HUDEP-2 (cell line): Measurements from ENCODE around the gene TMOD4.
"Not testable (repeated sequence)": the region's sequence is repeated elsewhere in the genome, so short reads cannot be mapped to it uniquely, and the experiment has no call there.

Experiments used
- DNase-seq, 76 experiments: peaks; one replicate each; lab custom pipeline; 2025; ENCODE audit not compliant: unreplicated experiment in 76 of 76; lab: John Stamatoyannopoulos, UW

Gene TMOD4

DNA sequence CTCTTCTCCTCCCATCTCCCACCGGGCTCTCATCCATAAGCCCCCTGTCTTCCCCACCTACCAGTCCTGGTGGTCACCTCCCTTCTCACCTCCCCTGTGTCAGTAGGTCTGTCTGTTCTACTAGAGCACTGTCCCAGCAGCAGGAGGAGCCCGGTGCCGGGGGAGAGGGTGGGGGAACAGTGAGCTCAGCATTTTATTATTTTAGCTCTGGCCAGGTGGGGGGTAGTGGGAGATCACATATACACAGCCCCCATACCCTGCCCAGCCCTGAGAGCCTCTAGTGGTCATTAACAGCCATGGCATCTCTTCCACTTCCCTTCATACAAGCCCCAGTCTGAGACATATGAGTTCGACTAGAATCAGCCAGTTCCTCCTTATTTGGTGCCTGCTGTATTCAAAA lies at the start of gene TMOD4:
Gene TMOD4, minus strand, starts transcription at position 119 of the 400 bp plus-strand sequence. CDS start 1,106 bp downstream, outside the sequence.
- peak in 2 of 76 experiments; percentile 11 to 16 for DNase-seq

DNA sequence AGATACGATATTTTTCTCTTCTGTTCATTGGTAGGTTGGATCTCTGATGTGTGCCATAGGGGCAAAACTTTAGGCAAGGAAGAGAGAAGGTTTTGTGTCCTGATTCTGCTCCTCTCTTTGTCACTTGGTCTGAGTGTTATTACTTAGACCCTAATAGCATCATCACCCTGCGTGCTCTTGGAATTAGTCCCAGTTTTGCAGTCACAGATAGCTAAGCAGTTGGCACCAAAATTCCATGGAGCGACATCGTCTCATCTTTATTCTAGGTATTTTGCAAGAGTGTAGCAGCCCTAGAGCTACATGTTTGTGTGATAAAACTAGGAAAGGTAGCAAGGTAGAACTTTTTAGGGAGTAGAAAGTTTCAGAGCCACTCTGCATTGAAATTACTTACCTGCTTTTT lies 46.3 kb upstream of the TMOD4 start:
- no peak for DNase-seq

GRCh38 chr1:151221616-151222015 lies 45.8 kb upstream of the TMOD4 start:
- peak in 1 of 76 experiments; percentile 5 for DNase-seq

GRCh38 chr1:151213560-151213959 lies 37.8 kb upstream of the TMOD4 start:
- DNase-seq, result peak in 1 of 76 experiments; percentile 5

DNA sequence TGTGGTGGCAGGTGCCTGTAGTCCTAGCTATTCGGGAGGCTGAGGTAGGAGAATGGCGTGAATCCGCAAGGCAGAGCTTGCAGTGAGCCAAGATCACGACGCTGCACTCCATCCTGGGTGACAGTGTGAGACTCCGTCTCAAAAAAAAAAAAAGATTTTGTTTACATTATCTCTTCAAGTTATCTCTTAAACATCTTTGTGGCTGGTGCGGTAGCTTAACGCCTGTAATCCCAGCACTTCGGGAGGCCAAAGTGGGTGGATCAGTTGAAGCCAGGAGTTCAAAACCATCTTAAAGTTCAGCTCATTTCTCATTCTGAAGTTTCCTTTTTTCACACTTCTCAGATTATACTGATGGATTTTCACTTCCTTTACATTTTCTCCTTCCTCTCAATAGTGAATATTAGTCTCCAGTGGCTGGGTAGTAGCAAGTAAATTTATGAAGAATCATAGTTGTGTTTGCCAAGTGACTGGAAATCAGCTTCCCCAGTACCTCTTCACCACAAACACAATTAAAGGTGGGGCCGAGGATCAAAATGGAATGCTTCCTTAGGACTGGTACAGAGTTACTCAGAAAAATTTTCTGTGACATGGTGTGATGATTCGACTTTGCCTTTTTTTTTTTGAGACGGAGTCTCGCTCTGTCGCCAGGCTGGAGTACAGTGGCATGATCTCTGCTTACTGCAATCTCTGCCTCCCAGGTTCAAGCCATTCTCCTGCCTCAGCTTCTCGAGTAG lies 36.4 kb upstream of the TMOD4 start:
- DNase-seq, result no peak

GRCh38 chr1:151210830-151211229 lies 35.0 kb upstream of the TMOD4 start:
- no peak for DNase-seq

- DNase-seq, result peak in 1 of 76 experiments; percentile 2
These were observed 29.7 kb upstream of the TMOD4 start for GRCh38 chr1:151205381-151205965.

- peak in 3 of 76 experiments; percentile 5 to 13 (median 9) for DNase-seq
These were observed 24.2 kb upstream of the TMOD4 start for GRCh38 chr1:151199873-151200581.

GRCh38 chr1:151198254-151199127 lies 22.7 kb upstream of the TMOD4 start, which contains the start of gene PIP5K1A:
Gene PIP5K1A, plus strand, starts transcription at chr1:151198552. Its CDS starts 445 bp downstream, at chr1:151198997.
- DNase-seq, result peak; percentile 30 to 98 (median 94)

DNA sequence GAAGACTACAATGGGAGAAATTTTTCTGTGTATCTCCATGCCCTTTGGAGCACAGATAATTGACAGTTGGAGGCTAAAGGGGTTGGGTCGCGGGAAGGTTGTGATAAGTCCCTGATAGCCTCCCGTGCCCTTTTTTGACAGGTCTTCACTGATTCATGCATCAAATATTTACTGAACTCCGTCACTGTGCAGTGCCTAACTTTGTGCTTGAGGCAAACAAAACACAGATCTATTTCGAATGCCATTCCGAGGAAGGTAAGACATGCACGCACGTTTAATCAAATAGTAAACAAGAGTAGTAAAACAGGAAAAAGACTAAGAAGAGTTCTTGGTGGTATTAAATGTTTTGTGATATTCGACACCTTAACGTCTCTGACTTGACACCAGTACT lies 22.1 kb upstream of the TMOD4 start:
- peak in 35 of 76 experiments; percentile 2 to 65 (median 25) for DNase-seq

GRCh38 chr1:151196292-151196800 lies 20.6 kb upstream of the TMOD4 start:
- DNase-seq, result peak in 60 of 76 experiments; percentile 2 to 75 (median 36)

GRCh38 chr1:151194894-151195594 lies 19.3 kb upstream of the TMOD4 start:
- DNase-seq, result peak in 66 of 76 experiments; percentile 3 to 83 (median 44)

DNA sequence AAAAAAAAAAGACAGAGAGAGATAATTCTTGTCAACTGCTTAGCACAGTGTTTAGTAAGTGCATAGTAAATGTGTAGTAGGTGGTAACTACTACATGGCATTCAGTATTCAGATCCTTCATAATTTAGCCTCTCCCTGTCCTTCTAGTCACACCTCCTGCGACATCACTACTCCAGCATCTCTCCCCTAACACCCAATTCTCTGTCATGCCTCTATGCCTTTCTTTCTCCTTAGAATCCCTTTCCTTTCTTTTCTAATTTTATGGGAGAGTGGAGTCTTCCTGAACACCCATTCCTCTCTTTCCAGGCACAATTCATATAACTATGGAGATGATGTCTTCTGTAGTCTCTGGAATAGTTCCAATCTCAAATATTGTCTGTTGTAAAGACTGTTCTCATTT lies 18.1 kb upstream of the TMOD4 start:
- DNase-seq, result peak in 1 of 76 experiments; percentile 6

DNA sequence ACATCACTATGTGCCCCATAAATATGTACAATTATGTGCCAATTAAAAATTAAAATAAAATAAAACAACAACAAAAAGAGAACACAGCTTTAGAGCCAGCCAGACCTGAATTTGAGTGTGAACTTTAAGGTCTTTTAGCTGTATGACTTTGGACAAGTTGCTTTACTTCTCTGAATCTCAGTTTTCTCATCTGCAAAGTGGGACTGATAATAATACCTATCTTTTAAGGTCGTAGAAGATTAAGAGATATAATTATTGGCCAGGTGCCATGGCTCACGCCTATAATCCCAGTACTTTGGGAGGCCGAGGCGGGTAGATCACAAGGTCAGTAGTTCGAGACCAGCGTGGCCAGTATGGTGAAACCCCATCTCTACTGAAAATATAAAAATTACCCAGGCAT lies 17.5 kb upstream of the TMOD4 start:
- no peak for DNase-seq

GRCh38 chr1:151192047-151192446 lies 16.3 kb upstream of the TMOD4 start:
- no peak for DNase-seq

DNA sequence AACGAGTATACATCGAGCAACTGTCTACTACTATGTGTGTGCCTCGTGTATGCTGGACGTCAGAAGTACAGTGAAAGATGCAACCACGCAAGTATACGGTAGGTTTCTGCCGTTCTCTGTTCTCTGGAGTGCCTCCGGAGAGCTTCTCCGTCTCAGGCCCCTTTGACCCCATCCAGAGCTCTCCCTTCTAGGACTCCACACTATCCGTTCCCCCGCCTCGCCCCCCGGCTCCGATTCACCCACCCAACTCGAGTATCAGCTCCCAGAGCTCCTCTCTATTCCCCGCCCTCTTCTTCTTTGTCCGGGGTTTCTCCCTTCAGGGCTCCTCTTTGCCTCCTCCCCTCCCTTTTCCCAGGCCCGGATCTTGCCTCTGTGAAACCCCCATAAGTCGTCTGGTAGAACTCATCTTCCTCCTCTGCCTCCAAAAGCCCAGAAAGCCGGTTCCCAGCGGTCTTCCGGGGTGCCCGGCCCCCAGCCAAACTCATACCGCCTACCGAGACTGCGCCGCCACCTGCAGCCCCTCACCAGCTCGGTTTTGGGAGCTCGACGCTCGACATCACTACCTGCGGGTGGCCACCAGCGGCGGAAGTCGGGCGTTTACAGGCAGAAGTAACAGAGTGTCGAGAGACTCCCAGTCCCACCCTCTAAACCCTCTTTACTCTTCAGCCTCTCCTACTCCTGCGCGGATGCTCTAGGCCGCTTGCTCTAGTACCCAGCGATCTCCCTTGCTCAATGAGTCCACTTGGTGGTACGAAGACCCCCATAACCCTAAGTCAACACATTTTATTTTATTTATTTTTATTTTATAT lies 14.1 kb upstream of the TMOD4 start, which contains the start of gene VPS72:
Gene VPS72, minus strand, starts transcription at position 561 of the 809 bp plus-strand sequence. Its CDS starts 76 bp downstream, at position 485.
- DNase-seq, result peak in 75 of 76 experiments; percentile 15 to 87 (median 68)

GRCh38 chr1:151188667-151189066 lies 12.9 kb upstream of the TMOD4 start:
- not testable (repeated sequence) for DNase-seq

- no peak for DNase-seq
These were observed 11.4 kb upstream of the TMOD4 start for GRCh38 chr1:151187205-151187604.

GRCh38 chr1:151184211-151184610 lies 8.4 kb upstream of the TMOD4 start:
- DNase-seq, result no peak
